WI38 (cell line): ENCODE measurements around the gene RYR3.

Source experiments
- H3K4me3 ChIP-seq: 2 replicates; pipeline ENCODE4 v1.5.1; 2011; ENCODE audit warnings: low read depth, mild to moderate bottlenecking, control low read depth, low read length
- TF ChIP-seq, protein P1 (sequence below): IDR thresholded peaks from 2 replicates; pipeline ENCODE4 v1.5.1; 2012; ENCODE audit warnings: low read depth, mild to moderate bottlenecking, control low read depth, low read length

The RYR3 gene

DNA sequence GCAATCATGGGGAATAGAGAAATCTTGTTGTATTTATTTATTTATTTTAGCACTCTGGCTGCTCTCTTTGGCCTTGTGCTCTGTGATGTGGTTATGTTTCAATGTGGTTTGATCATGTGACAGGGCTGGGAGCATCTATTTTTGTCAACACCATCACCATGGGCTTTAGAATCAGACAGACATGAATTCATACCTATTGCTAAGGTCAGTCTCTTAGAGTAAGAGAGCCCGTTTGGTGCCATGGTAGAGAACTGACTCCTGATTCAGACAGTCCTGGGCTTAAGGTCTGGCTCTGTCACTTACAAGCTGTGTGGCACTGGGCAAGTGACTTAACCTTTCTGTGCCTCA is 157.0 kb downstream of the RYR3 start:
- TF ChIP-seq, protein P1, sequence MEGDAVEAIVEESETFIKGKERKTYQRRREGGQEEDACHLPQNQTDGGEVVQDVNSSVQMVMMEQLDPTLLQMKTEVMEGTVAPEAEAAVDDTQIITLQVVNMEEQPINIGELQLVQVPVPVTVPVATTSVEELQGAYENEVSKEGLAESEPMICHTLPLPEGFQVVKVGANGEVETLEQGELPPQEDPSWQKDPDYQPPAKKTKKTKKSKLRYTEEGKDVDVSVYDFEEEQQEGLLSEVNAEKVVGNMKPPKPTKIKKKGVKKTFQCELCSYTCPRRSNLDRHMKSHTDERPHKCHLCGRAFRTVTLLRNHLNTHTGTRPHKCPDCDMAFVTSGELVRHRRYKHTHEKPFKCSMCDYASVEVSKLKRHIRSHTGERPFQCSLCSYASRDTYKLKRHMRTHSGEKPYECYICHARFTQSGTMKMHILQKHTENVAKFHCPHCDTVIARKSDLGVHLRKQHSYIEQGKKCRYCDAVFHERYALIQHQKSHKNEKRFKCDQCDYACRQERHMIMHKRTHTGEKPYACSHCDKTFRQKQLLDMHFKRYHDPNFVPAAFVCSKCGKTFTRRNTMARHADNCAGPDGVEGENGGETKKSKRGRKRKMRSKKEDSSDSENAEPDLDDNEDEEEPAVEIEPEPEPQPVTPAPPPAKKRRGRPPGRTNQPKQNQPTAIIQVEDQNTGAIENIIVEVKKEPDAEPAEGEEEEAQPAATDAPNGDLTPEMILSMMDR = no peak

DNA sequence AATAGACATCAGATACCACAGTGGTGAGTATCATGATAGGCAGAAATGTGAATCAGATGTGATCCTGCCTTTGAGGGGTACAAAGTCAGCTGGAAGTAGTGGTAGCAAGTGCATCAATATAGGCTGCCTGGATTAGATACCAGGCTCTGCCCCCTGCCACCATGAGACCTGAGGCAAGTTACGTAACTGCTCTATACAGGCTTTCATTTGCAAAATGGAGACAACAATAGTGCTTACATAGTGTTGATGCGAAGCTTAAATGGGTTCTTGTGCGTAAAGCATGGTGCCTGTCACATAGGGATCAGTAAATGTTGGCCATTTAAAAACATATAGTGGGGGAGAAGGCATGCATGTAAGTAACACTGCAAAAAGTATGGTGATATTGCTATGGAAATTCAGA is 158.0 kb downstream of the RYR3 start:
- TF ChIP-seq, protein P1 = no peak
- no peak overlapping the region for H3K4me3 ChIP-seq

More for the DNA sequence above, 157.0 kb downstream of the RYR3 start:
- no peak overlapping the region for H3K4me3 ChIP-seq

DNA sequence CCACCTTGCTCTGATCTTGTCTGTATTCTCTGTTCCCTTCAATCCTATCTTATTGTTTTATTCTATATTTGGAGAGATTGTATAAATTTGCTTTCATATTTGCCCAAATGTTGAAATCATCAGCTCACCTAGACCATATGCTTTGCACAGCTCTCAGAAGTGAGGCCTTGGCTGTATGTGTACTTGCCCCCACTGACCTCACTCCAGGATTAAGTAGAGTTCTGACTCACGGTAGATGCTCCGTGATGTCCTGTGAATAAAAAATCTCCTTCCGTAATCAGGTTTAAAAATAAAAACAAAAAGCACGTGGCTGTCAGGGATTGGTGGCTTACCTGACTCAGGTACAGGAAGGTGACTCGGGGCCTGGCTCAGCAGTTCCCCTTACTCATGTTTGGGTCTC is 162.2 kb downstream of the RYR3 start:
- TF ChIP-seq, protein P1 = no peak

DNA sequence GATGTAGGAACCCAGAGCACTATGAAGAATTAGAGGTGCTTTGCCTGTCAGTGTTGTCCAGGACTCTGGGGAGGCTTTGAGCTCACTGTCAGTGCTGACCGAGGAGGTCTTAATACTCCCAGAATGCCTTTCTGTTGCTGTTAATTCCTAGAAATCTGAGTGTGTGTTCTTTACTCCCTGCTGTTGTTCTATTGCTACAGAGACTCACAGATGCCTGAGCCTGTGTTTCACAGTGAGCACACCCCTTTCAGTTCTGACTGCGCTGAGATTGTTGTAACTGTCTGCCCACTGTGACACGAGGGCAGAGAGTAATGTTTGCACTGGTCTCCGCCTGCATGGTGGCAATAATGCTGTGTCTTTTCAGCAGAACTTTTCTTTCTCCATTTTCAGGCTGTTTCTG is 162.9 kb downstream of the RYR3 start:
- no peak overlapping the region for H3K4me3 ChIP-seq
- TF ChIP-seq, protein P1 = no peak

More for the DNA sequence above, 162.2 kb downstream of the RYR3 start:
- no peak overlapping the region for H3K4me3 ChIP-seq

DNA sequence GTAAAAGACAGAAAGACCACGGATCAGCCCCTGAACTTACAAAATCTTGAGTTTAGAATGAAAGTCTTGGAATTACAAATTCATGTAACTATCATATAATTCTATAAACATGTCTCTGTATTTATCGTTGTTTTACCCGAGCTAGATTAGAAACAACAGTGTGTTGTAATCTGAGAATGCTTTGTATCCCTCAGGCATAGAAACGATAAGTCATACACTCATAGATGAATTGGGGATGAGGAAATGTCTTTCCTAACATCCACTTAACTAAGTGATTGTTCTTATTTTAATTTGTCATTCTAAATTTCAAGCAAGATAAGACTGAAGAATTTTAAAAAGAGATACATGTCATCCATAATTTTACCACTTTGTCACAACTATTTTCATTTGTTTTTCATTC is 165.3 kb downstream of the RYR3 start:
- TF ChIP-seq, protein P1 = no peak
- H3K4me3 ChIP-seq = no peak overlapping the region

DNA sequence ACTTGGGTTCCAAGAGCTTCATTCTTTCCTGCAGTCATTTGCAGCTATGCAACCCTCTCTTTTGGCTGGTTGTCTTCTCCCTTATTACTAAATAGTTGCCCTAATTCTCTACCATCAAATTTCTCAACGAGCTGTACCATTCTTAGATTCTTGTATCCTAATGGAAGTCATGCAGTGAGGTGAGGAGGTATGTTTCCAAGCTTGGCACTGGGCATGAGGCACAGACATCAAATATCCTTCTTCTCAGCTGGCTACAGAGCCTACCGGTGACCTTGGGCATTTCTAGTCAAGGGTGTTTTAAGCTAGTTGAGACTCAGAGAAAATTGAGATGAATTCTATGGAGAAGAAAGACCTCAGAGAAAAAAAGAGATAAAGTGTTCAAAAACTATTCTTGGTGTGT is 166.1 kb downstream of the RYR3 start:
- TF ChIP-seq, protein P1 = no peak
- H3K4me3 ChIP-seq = no peak overlapping the region

DNA sequence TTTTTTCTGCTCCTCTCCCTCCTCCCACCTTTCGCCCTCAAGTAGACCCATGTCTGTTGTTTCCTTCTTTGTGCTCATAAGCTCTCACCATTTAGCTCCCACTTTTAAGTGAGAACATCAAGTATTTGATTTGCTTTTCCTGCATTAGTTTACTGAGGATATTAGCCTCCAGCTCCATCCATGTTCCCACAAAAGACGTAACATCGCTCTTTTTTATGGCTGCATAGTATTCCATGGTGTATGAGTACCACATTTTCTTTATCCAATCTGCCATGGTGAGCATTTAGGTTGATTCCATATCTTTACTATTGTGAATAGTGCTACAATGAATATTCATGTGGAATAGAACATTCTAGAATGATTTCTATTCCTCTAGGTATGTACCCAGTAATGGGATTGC is 178.6 kb downstream of the RYR3 start:
- TF ChIP-seq, protein P1 = no peak

DNA sequence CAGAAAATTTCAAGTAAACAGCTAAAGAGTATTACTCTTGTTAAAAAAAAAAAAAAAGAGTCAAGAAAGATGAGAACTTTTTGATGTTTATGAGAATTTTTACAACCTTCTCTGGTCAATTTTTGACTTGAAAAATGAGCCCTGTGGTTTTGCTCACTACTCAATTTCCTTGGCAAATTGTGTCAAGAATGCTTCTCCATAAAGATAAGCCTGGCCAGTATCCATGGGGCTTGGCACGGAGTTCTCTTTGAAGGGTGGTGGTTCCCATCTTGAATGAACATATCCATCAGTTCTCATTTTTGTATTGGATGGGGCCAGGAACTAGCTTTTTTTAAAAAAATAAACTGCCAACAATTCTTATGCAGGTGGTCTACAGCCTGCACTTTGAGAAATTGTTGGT is 179.9 kb downstream of the RYR3 start:
- H3K4me3 ChIP-seq = no peak overlapping the region
- TF ChIP-seq, protein P1 = no peak

More for the DNA sequence above, 178.6 kb downstream of the RYR3 start:
- no peak overlapping the region for H3K4me3 ChIP-seq
